ENCODE measurements around the gene PPP3R1. TPM values are rescaled to one million over a fixed set of nuclear protein-coding genes. Genes with fewer than 3 reads are reported as not detected.

PPP3R1 gene
- total RNA-seq, 2 experiments from 2014 or later = 69.8 to 70.3 TPM

GRCh38 chr2:68226794-68227193 is 25.5 kb downstream of the PPP3R1 start:
- Histone ChIP-seq H3K27ac (ENCODE audit: low read depth in 1 of 2, low read length in 2 of 2) (no peak overlapping the region), H3K4me3 (ENCODE audit: low read length) (no peak overlapping the region), H3K36me3 (ENCODE audit: insufficient read depth, low read length) (no peaks in the 10 kb centered on the region), H3K27me3 (ENCODE audit: control insufficient read depth in 1 of 2, insufficient read depth in 2 of 2, low read length in 2 of 2) (no peaks in the 10 kb centered on the region), H3K4me1 (ENCODE audit: insufficient read depth, low read length) (peaks cover 19% of the 10 kb centered on the region), H3K9me3 (ENCODE audit: control insufficient read depth in 1 of 2, insufficient read depth in 1 of 2, low read length in 2 of 2) (no peaks in the 10 kb centered on the region)
- TF ChIP-seq CTCF (IDR thresholded peaks at IDR 0.05) = no peak
- Mint-ChIP-seq H3K4me1 (ENCODE audit: low read depth) (peaks cover 100% of the 10 kb centered on the region), H3K9me3 (no peaks in the 10 kb centered on the region), H3K36me3 (ENCODE audit: low read depth) (peaks cover 9% of the 10 kb centered on the region), H3K27ac (peak overlapping the region; percentile 16), H3K27me3 (no peaks in the 10 kb centered on the region), H3K4me3 (no peak overlapping the region)
- ChIA-PET POLR2A (no interaction called here), CTCF (interaction anchor here (0.8 to 2.4 kb wide), 3 partner anchors 9 to 56 kb away, joined by 4 to 11 read pairs (median 5); no protein-coding TSS in a partner anchor)
- intact Hi-C loops (cut with DNase I, micrococcal nuclease) = no loop called here
- DNase-seq (no peak), ATAC-seq (ENCODE audit: poor library complexity) (no peak)

GRCh38 chr2:68225119-68225632 is 27.2 kb downstream of the PPP3R1 start:
- peak overlapping the region; percentile 47 for H3K4me3 Mint-ChIP-seq
- H3K4me1 ChIP-seq (ENCODE audit: insufficient read depth, low read length) = peaks cover 21% of the 10 kb centered on the region
- no peaks in the 10 kb centered on the region for H3K27me3 ChIP-seq (ENCODE audit: control insufficient read depth in 1 of 2, insufficient read depth in 2 of 2, low read length in 2 of 2)
- ChIA-PET POLR2A (interaction anchor here (0.6 to 1.5 kb wide), 4 partner anchors 11 to 67 kb away, joined by 3 to 5 read pairs (median 3); partner anchors contain the start of gene PNO1), CTCF (interaction anchor here (0.9 to 2.4 kb wide), 12 partner anchors 9 to 103 kb away, joined by 3 to 11 read pairs (median 3); partner anchors contain the start of gene PNO1)
- intact Hi-C loops (cut with DNase I, micrococcal nuclease) = loop anchor here in 1 of 2 experiments (2.0 kb wide), 1 partner anchor 20 kb away; no protein-coding TSS in a partner anchor
- no peaks in the 10 kb centered on the region for H3K27me3 Mint-ChIP-seq
- no peak overlapping the region for H3K27ac ChIP-seq (ENCODE audit: low read depth in 1 of 2, low read length in 2 of 2)
- peak; percentile 68 for ATAC-seq (ENCODE audit: poor library complexity)
- H3K4me1 Mint-ChIP-seq (ENCODE audit: low read depth) = peaks cover 99% of the 10 kb centered on the region
- H3K36me3 Mint-ChIP-seq (ENCODE audit: low read depth) = peaks cover 21% of the 10 kb centered on the region
- no peak for TF ChIP-seq CTCF (IDR thresholded peaks at IDR 0.05)
- peak overlapping the region; percentile 16 for H3K27ac Mint-ChIP-seq
- no peaks in the 10 kb centered on the region for H3K36me3 ChIP-seq (ENCODE audit: insufficient read depth, low read length)
- no peak overlapping the region for H3K4me3 ChIP-seq (ENCODE audit: low read length)
- DNase-seq = peak in 8 of 14 experiments; percentile 6 to 66 (median 38)
- H3K9me3 Mint-ChIP-seq = no peaks in the 10 kb centered on the region
- H3K9me3 ChIP-seq (ENCODE audit: control insufficient read depth in 1 of 2, insufficient read depth in 1 of 2, low read length in 2 of 2) = no peaks in the 10 kb centered on the region

- no peaks in the 10 kb centered on the region for H3K27me3 ChIP-seq (ENCODE audit: control insufficient read depth in 1 of 2, insufficient read depth in 2 of 2, low read length in 2 of 2)
- Mint-ChIP-seq H3K4me1 (ENCODE audit: low read depth) (peaks cover 99% of the 10 kb centered on the region), H3K36me3 (ENCODE audit: low read depth) (peaks cover 26% of the 10 kb centered on the region), H3K27ac (peak overlapping the region; percentile 16), H3K9me3 (no peaks in the 10 kb centered on the region), H3K27me3 (no peaks in the 10 kb centered on the region), H3K4me3 (no peak overlapping the region)
- ChIA-PET POLR2A (no interaction called here), CTCF (interaction anchor here (0.7 kb wide), 1 partner anchor 38 kb away, joined by 5 read pairs; no protein-coding TSS in a partner anchor)
- DNase-seq = no peak
- H3K9me3 ChIP-seq (ENCODE audit: control insufficient read depth in 1 of 2, insufficient read depth in 1 of 2, low read length in 2 of 2) = no peaks in the 10 kb centered on the region
- H3K27ac ChIP-seq (ENCODE audit: low read depth in 1 of 2, low read length in 2 of 2) = no peak overlapping the region
- H3K4me3 ChIP-seq (ENCODE audit: low read length) = no peak overlapping the region
- H3K36me3 ChIP-seq (ENCODE audit: insufficient read depth, low read length) = no peaks in the 10 kb centered on the region
- H3K4me1 ChIP-seq (ENCODE audit: insufficient read depth, low read length) = peaks cover 16% of the 10 kb centered on the region
- no peak for ATAC-seq (ENCODE audit: poor library complexity)
- intact Hi-C loops (cut with DNase I, micrococcal nuclease) = no loop called here
- TF ChIP-seq CTCF (IDR thresholded peaks at IDR 0.05) = no peak
Observed at GRCh38 chr2:68223419-68223818, 28.9 kb downstream of the PPP3R1 start.

Data from CD4-positive, alpha-beta T cell (primary cell).